Embryonic facial prominence (tissue), 1 donor: Measurements from ENCODE around the gene IL20.

Source experiments
- DNase-seq: peaks from one replicate; pipeline ENCODE4 v3.0.0-alpha.2; 2016; ENCODE audit errors: extremely low spot score

Gene IL20

GRCh38 chr1:206904423-206905142, 39.2 kb downstream of the IL20 start:
- no peak for DNase-seq

- DNase-seq: no peak
These were observed 40.1 kb downstream of the IL20 start for GRCh38 chr1:206905295-206906164.

GRCh38 chr1:206907304-206907991, 42.0 kb downstream of the IL20 start:
- DNase-seq: no peak

GRCh38 chr1:206908038-206908437, 42.6 kb downstream of the IL20 start:
- no peak for DNase-seq

- peak; percentile 46 for DNase-seq
These were observed 43.9 kb downstream of the IL20 start for GRCh38 chr1:206909161-206909882.

GRCh38 chr1:206909883-206910318, 44.5 kb downstream of the IL20 start:
- DNase-seq: no peak

GRCh38 chr1:206911064-206911663, 45.7 kb downstream of the IL20 start:
- peak; percentile 48 for DNase-seq

- peak; percentile 64 for DNase-seq
These were observed 47.1 kb downstream of the IL20 start for GRCh38 chr1:206912445-206913095.

- DNase-seq: no peak
These were observed 48.5 kb downstream of the IL20 start for GRCh38 chr1:206913766-206914537.

GRCh38 chr1:206915030-206915735, 49.8 kb downstream of the IL20 start:
- DNase-seq: no peak

- DNase-seq: no peak
These were observed 50.7 kb downstream of the IL20 start for GRCh38 chr1:206916000-206916709.

GRCh38 chr1:206918076-206918475, 52.7 kb downstream of the IL20 start:
- no peak for DNase-seq
